Naive B cell (primary cell): ENCODE results near the gene CASP5. TPM values are rescaled to one million over a fixed set of nuclear protein-coding genes. Genes with fewer than 3 reads are reported as not detected.
A peak's percentile ranks its signal among the peaks of the same experiment; 100 is the strongest.
"Not testable (repeated sequence)": the region's sequence is repeated elsewhere in the genome, so short reads cannot be mapped to it uniquely, and the experiment has no call there.

Experiments
- ATAC-seq, 2 donors: fragments of 150-1000 bp; cut with Tn5 transposase; 2 replicates each; pipeline ENCODE4 v1.10.0; 2021; ENCODE audit warnings: low read depth in 2 of 2, mild to moderate bottlenecking in 2 of 2, moderate library complexity in 2 of 2
- DNase-seq: peaks from one replicate; pipeline ENCODE4 v3.0.0; 2022
- H3K27ac Mint-ChIP-seq, 6 donors: one replicate each; pipeline ENCODE4 v1.8.0; 2020 to 2022; ENCODE audit warnings: mild to moderate bottlenecking in 6 of 6, mixed read lengths in 6 of 6, moderate library complexity in 5 of 6, inconsistent platforms in 2 of 6
- H3K27me3 Mint-ChIP-seq, 3 donors: one replicate each; pipeline ENCODE4 v1.8.0; 2021 to 2022; ENCODE audit warnings: mixed read lengths in 3 of 3, mild to moderate bottlenecking in 1 of 3
- H3K36me3 Mint-ChIP-seq, 2 donors: one replicate each; pipeline ENCODE4 v1.8.0; 2020 to 2022; ENCODE audit warnings: mixed read lengths in 2 of 2, inconsistent platforms in 1 of 2, mild to moderate bottlenecking in 1 of 2
- H3K4me1 Mint-ChIP-seq, 3 donors: one replicate each; pipeline ENCODE4 v1.8.0; 2020 to 2022; ENCODE audit warnings: mixed read lengths in 3 of 3, inconsistent platforms in 1 of 3, mild to moderate bottlenecking in 1 of 3, moderate library complexity in 1 of 3
- H3K4me3 Mint-ChIP-seq, 8 donors: one replicate each; pipeline ENCODE4 v1.8.0; 2020 to 2022; ENCODE audit warnings: mild to moderate bottlenecking in 8 of 8, mixed read lengths in 8 of 8, moderate library complexity in 8 of 8, inconsistent platforms in 2 of 8
- H3K9me3 Mint-ChIP-seq, 7 donors: one replicate each; pipeline ENCODE4 v1.8.0; 2020 to 2022; ENCODE audit warnings: mixed read lengths in 7 of 7, mild to moderate bottlenecking in 5 of 7, inconsistent platforms in 2 of 7, moderate library complexity in 1 of 7
- polyA plus RNA-seq, 6 donors: library from polyadenylated mRNA; unstranded; fragments of 300-500 nt; fragmentation: Illumina TruSeq; gene quantifications; one replicate each; pipeline ENCODE4 v1.2.3, GENCODE V29; 2021; ENCODE audit warnings: low read depth in 6 of 6

The CASP5 gene
- polyA plus RNA-seq, 6 donors from 2014 or later = not detected

GRCh38 chr11:104972924-104973323 is 50.0 kb downstream of the CASP5 start:
- H3K4me3 Mint-ChIP-seq, DNase-seq, H3K27ac Mint-ChIP-seq, H3K27me3 Mint-ChIP-seq, ATAC-seq: not testable (repeated sequence)
- Mint-ChIP-seq H3K4me1 (peaks cover 5 to 11% (median 7%) of the 10 kb centered on the region in 3 donors), H3K36me3 (peaks cover 8 to 36% of the 10 kb centered on the region in 2 donors), H3K9me3 (peaks cover 3 to 35% (median 11%) of the 10 kb centered on the region in 7 donors)

DNA sequence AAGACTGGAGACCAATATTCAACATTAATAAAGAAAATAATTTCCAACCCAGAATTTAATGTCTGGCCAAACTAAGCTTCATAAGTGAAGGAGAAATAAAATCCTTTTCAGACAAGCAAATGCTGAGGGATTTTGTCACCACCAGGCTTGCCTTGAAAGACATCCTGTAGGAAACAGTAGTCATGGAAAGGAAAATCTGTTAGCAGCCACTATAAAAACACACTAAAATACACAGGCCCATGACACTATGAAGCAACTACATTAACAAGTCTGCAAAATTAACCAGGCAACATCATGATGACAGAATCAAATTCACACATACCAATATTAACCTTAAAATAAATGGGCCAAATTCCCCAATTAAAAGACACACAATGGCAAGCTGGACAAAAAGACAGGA is 52.2 kb downstream of the CASP5 start:
- no peak overlapping the region for H3K27ac Mint-ChIP-seq
- no peaks in the 10 kb centered on the region for H3K27me3 Mint-ChIP-seq
- peak overlapping the region in 1 of 8 donors; percentile 100 for H3K4me3 Mint-ChIP-seq
- peaks cover 3 to 35% (median 11%) of the 10 kb centered on the region in 7 donors for H3K9me3 Mint-ChIP-seq
- DNase-seq (no peak), ATAC-seq (no peak)
- H3K4me1 Mint-ChIP-seq = peaks cover 24 to 32% (median 27%) of the 10 kb centered on the region in 3 donors
- H3K36me3 Mint-ChIP-seq = peaks cover 8 to 45% of the 10 kb centered on the region in 2 donors

DNA sequence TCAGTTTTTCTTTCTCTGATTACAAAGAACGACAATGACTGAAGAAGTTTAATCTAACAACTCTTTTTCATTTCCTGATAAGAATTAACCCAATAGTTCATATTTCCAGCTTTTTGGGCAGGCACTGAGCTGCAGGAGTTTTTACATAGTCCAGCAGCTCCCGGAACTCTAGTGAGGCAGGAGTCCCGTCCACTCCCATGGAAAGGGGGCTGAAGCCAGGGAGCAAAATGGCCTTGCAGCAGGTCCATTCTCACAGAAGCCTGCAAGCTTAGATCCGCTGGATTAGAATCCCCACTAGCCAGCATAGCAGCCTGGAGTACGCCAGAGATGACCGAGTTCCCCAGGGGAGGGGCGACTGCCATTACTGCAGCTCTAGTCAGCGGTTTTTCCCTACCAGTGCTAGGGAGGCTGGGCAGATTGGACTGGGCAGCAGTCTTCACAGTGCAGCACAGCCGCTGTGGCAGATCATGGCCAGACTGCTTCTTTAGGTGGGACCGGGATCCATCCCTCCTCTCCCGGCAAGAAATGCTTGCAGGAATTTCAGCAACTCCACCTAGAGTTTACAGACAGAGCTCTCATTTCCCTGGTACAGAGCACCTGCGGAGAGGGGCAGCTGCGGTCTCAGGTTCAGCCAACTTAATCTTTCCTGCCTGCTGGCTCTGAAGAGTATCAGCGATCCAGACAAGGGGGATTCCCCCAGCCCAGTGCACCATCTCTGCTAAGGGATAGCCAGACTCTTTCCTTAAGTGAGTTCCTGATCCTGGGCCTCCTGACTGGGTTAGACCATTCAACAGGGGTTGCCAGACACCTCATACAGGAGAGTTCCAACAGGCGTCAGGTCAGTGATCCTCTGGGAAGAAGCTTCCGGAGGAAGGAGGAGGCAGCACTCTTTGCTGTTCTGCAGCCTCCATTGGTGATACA is 53.9 kb downstream of the CASP5 start:
- Mint-ChIP-seq H3K4me3 (peak overlapping the region; percentile 87 to 100 (median 96)), H3K27ac (peak overlapping the region; percentile 94 to 98 (median 98)), H3K36me3 (peaks cover 8 to 40% of the 10 kb centered on the region in 2 donors), H3K4me1 (peaks cover 32 to 40% (median 35%) of the 10 kb centered on the region in 3 donors), H3K9me3 (peaks cover 3 to 26% (median 11%) of the 10 kb centered on the region in 7 donors), H3K27me3 (no peaks in the 10 kb centered on the region)
- ATAC-seq (no peak), DNase-seq (no peak)

- DNase-seq = peak; percentile 47
- peaks cover 3 to 19% (median 11%) of the 10 kb centered on the region in 7 donors for H3K9me3 Mint-ChIP-seq
- peak within 1 kb of the TSS; percentile 94 to 98 (median 98) for H3K27ac Mint-ChIP-seq
- H3K27me3 Mint-ChIP-seq = no peaks in the 10 kb centered on the region
- H3K4me1 Mint-ChIP-seq = peaks cover 36 to 42% (median 37%) of the 10 kb centered on the region in 3 donors
- H3K36me3 Mint-ChIP-seq = peaks cover 8 to 33% of the 10 kb centered on the region in 2 donors
- peak; percentile 93 to 95 for ATAC-seq
- H3K4me3 Mint-ChIP-seq = peak within 1 kb of the TSS; percentile 87 to 100 (median 96)
Measured at GRCh38 chr11:104968355-104968855, 54.6 kb downstream of the CASP5 start, which contains the start of gene CASP4. Gene CASP4, minus strand, starts transcription at chr11:104968574. Its CDS starts 49 bp downstream, at chr11:104968525.

DNA sequence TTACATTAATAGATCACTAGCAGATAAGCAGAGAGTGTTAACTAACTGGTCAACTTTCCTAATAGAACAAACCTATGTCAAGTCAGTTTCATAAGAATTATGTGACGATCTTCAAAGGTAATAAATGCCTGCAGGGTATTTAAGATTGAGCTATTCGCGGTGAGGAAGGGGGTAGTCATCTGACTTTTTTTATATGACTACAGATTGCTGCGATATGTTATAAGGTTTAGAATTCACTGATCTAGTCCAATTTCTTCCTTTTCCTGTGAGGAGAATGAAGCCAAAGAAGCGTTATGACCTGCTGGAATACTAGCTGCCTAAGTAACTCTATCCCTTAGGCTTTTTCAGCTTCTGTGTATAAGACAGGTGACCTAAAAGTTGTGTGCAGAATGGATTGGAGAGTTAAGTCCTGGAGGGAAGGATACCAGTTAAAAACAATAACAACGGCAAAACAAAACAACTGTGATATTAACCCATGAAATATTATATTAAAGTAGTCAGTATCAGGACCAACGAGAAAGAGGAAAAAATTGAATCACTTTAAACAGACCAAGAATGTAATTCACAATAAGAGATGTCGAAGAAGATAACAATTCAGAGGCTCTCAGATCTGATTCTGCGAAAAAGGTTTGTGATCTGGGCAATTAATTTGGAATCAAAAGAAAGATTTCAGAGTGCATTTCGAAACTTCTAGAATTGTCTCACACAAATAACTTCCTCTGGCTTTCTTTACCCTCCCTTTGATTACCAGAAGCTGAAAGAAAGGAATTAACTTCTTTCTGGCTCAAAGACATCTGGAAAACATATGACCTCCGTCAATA is 55.2 kb downstream of the CASP5 start:
- ATAC-seq = no peak
- peaks cover 42 to 46% (median 44%) of the 10 kb centered on the region in 3 donors for H3K4me1 Mint-ChIP-seq
- H3K27ac Mint-ChIP-seq = peak overlapping the region; percentile 94 to 98 (median 98)
- no peaks in the 10 kb centered on the region for H3K27me3 Mint-ChIP-seq
- DNase-seq = no peak
- H3K4me3 Mint-ChIP-seq = peak overlapping the region; percentile 87 to 100 (median 96)
- H3K9me3 Mint-ChIP-seq = peaks cover 2 to 12% (median 7%) of the 10 kb centered on the region in 7 donors
- H3K36me3 Mint-ChIP-seq = peaks cover 2 to 26% of the 10 kb centered on the region in 2 donors

DNA sequence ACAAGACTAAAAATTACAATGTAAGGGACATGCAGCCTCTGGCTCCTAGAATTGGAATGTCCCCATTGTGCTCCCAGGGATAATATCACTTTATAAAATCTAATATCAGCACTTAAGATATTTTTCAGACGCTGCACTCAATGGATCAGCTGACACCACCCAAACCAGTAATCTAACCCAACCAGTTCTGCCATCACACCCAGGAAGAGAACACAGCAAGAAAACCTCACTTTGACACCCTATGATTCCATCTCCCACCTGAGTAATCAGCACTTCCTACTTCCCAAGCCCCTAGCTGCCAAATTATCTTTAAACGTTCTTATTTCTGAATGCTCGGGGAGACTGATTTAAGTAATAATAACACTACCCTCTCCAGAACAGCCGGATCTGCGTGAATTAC is 57.2 kb downstream of the CASP5 start:
- Mint-ChIP-seq H3K27me3 (no peaks in the 10 kb centered on the region), H3K36me3 (peaks cover 7 to 34% of the 10 kb centered on the region in 2 donors)

GRCh38 chr11:104964247-104964646 is 58.7 kb downstream of the CASP5 start:
- Mint-ChIP-seq H3K9me3 (peaks cover 0 to 8% (median 3%) of the 10 kb centered on the region in 7 donors), H3K27me3 (no peaks in the 10 kb centered on the region), H3K4me3 (peak overlapping the region in 2 of 8 donors; percentile 6 to 26), H3K36me3 (peaks cover 7 to 34% of the 10 kb centered on the region in 2 donors), H3K4me1 (peaks cover 67 to 78% (median 73%) of the 10 kb centered on the region in 3 donors), H3K27ac (no peak overlapping the region)
- ATAC-seq = no peak
- no peak for DNase-seq

More for the DNA sequence above, 57.2 kb downstream of the CASP5 start:
- peaks cover 0 to 8% (median 3%) of the 10 kb centered on the region in 7 donors for H3K9me3 Mint-ChIP-seq
- peak overlapping the region in 3 of 6 donors; percentile 51 to 98 (median 68) for H3K27ac Mint-ChIP-seq
- H3K4me3 Mint-ChIP-seq = peak overlapping the region; percentile 0 to 100 (median 76)
- no peak for DNase-seq
- ATAC-seq = no peak
- H3K4me1 Mint-ChIP-seq = peaks cover 58 to 64% (median 59%) of the 10 kb centered on the region in 3 donors

DNA sequence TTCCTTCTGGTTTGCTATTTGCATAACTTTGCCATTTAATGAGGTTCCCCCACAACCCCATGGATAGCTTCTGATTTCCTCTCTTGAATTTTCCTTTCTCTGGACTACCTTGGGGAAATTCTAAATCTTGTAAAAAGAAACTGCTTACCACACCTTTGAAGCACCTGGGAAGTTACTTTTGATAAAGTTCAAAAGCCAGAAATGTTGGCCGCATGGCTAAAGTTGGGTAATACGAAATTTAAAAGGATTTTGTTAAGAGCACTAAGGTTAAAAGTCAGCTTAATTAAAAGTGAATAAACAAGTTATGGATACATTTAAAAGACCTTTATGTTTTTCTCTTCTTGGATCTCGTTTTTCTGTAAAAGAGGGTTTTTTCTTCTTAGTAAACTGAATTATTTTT is 60.1 kb downstream of the CASP5 start:
- no peaks in the 10 kb centered on the region for H3K27me3 Mint-ChIP-seq
- H3K27ac Mint-ChIP-seq = peak overlapping the region in 3 of 6 donors; percentile 23 to 32 (median 25)
- H3K36me3 Mint-ChIP-seq = peaks cover 7 to 27% of the 10 kb centered on the region in 2 donors
- peak overlapping the region in 2 of 8 donors; percentile 55 for H3K4me3 Mint-ChIP-seq
- ATAC-seq = no peak
- H3K9me3 Mint-ChIP-seq = peaks cover 0 to 8% (median 3%) of the 10 kb centered on the region in 7 donors
- H3K4me1 Mint-ChIP-seq = peaks cover 65 to 84% (median 81%) of the 10 kb centered on the region in 3 donors
- DNase-seq = no peak

- DNase-seq (no peak), ATAC-seq (no peak)
- Mint-ChIP-seq H3K4me1 (peaks cover 56 to 72% (median 64%) of the 10 kb centered on the region in 3 donors), H3K9me3 (no peaks in the 10 kb centered on the region), H3K27ac (peak overlapping the region in 1 of 6 donors; percentile 61), H3K4me3 (peak overlapping the region in 2 of 8 donors; percentile 6 to 49), H3K36me3 (peaks cover 28 to 29% of the 10 kb centered on the region in 2 donors), H3K27me3 (no peaks in the 10 kb centered on the region)
Measured at GRCh38 chr11:104957280-104957679, 65.7 kb downstream of the CASP5 start.

GRCh38 chr11:104956528-104956927 is 66.4 kb downstream of the CASP5 start:
- peaks cover 51 to 69% (median 59%) of the 10 kb centered on the region in 3 donors for H3K4me1 Mint-ChIP-seq
- ATAC-seq (no peak), DNase-seq (no peak)
- no peaks in the 10 kb centered on the region for H3K9me3 Mint-ChIP-seq
- peaks cover 27 to 32% of the 10 kb centered on the region in 2 donors for H3K36me3 Mint-ChIP-seq
- H3K27me3 Mint-ChIP-seq = no peaks in the 10 kb centered on the region
- H3K27ac Mint-ChIP-seq = peak overlapping the region in 1 of 6 donors; percentile 73
- peak overlapping the region in 3 of 8 donors; percentile 16 to 29 (median 27) for H3K4me3 Mint-ChIP-seq

GRCh38 chr11:104946907-104947306 is 76.1 kb downstream of the CASP5 start:
- no peaks in the 10 kb centered on the region for H3K27me3 Mint-ChIP-seq
- peaks cover 16 to 47% (median 29%) of the 10 kb centered on the region in 3 donors for H3K4me1 Mint-ChIP-seq
- peaks cover 0 to 6% (median 0%) of the 10 kb centered on the region in 7 donors for H3K9me3 Mint-ChIP-seq
- ATAC-seq = peak; percentile 80 to 89
- H3K4me3 Mint-ChIP-seq = peak overlapping the region in 1 of 8 donors; percentile 48
- peaks cover 71 to 93% of the 10 kb centered on the region in 2 donors for H3K36me3 Mint-ChIP-seq
- DNase-seq = peak; percentile 34
- peak overlapping the region in 1 of 6 donors; percentile 19 for H3K27ac Mint-ChIP-seq
